Kidney (tissue), 14 donors: ENCODE measurements around the gene LPAR2. TPM values are rescaled to one million over a fixed set of nuclear protein-coding genes. Genes with fewer than 3 reads are reported as not detected.
A peak's percentile ranks its signal among the peaks of the same experiment; 100 is the strongest.

Experiments
- DNase-seq, 5 donors: peaks; one replicate each; pipeline ENCODE4 v3.0.0-alpha.2; 2013 to 2020
- FAIRE-seq: peaks from 2 replicates; lab custom pipeline; 2012; peaks lifted over from hg19 to GRCh38; lab: Jason Lieb, UNC
- H3K27ac ChIP-seq, 2 donors: one replicate each; pipeline ENCODE4 v1.7.0; 2013; ENCODE audit warnings: low read depth in 2 of 2, low read length in 2 of 2, inconsistent platforms in 1 of 2
- H3K27me3 ChIP-seq: one replicate; pipeline ENCODE4 v1.7.1; 2013; ENCODE audit warnings: low read length, inconsistent platforms; ENCODE audit not compliant: control insufficient read depth, insufficient read depth
- H3K36me3 ChIP-seq, 3 donors: one replicate each; pipeline versions ENCODE4 v1.7.0 to v1.7.1; 2013; ENCODE audit warnings: low read length in 3 of 3, control low read depth in 1 of 3, inconsistent platforms in 1 of 3; ENCODE audit not compliant: insufficient read depth in 3 of 3, control insufficient read depth in 2 of 3
- H3K4me1 ChIP-seq, 3 donors: one replicate each; pipeline versions ENCODE4 v1.7.0 to v1.7.1; 2013; ENCODE audit warnings: low read length in 3 of 3, inconsistent platforms in 1 of 3, low read depth in 1 of 3; ENCODE audit not compliant: control insufficient read depth in 2 of 3, insufficient read depth in 2 of 3
- H3K4me3 ChIP-seq, 3 donors: one replicate each; pipeline versions ENCODE4 v1.7.0 to v1.8.1; 2013; ENCODE audit warnings: low read length in 3 of 3, control low read depth in 1 of 3, inconsistent platforms in 1 of 3
- H3K9ac ChIP-seq, 3 donors: one replicate each; pipeline versions ENCODE4 v1.7.0 to v1.7.1; 2013; ENCODE audit warnings: low read length in 3 of 3, control low read depth in 1 of 3, inconsistent platforms in 1 of 3
- H3K9me3 ChIP-seq, 3 donors: one replicate each; pipeline versions ENCODE4 v1.7.0 to v1.7.1; 2013; ENCODE audit warnings: low read length in 3 of 3, control low read depth in 1 of 3, inconsistent platforms in 1 of 3; ENCODE audit not compliant: control insufficient read depth in 2 of 3, insufficient read depth in 1 of 3
- intact Hi-C: fragments of 100-400 bp; cut with DNase I; formaldehyde crosslinking; loops from one replicate; pipeline ENCODE4 v1.11.1; 2022
- polyA plus RNA-seq: library from polyadenylated mRNA; stranded (reverse); fragments of 350-450 nt; fragmentation: Illumina TruSeq; extraction: RNeasy Lipid Tissue Mini Kit (QIAGEN cat#74804); gene quantifications from one replicate; pipeline ENCODE4 v1.2.3, GENCODE V29; 2014; ENCODE audit warnings: low read depth, low replicate concordance; ENCODE audit not compliant: insufficient read depth
- total RNA-seq: library from RNA; stranded (reverse); fragmentation: NEBNext Ultra II Directional; extraction: Animal tissue kit (Norgen Biotek cat#: 25700); gene quantifications from one replicate; pipeline ENCODE4 v1.2.1, GENCODE V29; 2021
- TF ChIP-seq, protein P1 (sequence below): IDR thresholded peaks from 3 replicates; pipeline ENCODE4 v1.5.1; 2012; ENCODE audit warnings: mild to moderate bottlenecking, moderate library complexity, borderline replicate concordance; ENCODE audit not compliant: insufficient read depth; ENCODE audit errors: extremely low read depth
- donor health status: control.
- donor health status: control.
- donor health status: control.
- donor health status: control.
- donor health status: control.
- donor health status: DM: yes; HTN: yes; CAD: no.
- donor health status: Normal renal cell carcinoma (clear cell type).

The LPAR2 gene
- total and polyA plus RNA-seq, 2 donors from 2014 or later = 5.6 to 10.4 TPM

- H3K36me3 ChIP-seq = no peaks in the 10 kb centered on the region
- FAIRE-seq (no peak), DNase-seq (no peak)
- H3K27ac ChIP-seq = no peak overlapping the region
- no peak overlapping the region for H3K4me3 ChIP-seq
- peaks cover 0 to 3% (median 0%) of the 10 kb centered on the region in 3 donors for H3K4me1 ChIP-seq
- intact Hi-C loops = no loop called here
- no peaks in the 10 kb centered on the region for H3K9me3 ChIP-seq
- H3K9ac ChIP-seq = no peak overlapping the region
- H3K27me3 ChIP-seq = no peaks in the 10 kb centered on the region
- TF ChIP-seq, protein P1, sequence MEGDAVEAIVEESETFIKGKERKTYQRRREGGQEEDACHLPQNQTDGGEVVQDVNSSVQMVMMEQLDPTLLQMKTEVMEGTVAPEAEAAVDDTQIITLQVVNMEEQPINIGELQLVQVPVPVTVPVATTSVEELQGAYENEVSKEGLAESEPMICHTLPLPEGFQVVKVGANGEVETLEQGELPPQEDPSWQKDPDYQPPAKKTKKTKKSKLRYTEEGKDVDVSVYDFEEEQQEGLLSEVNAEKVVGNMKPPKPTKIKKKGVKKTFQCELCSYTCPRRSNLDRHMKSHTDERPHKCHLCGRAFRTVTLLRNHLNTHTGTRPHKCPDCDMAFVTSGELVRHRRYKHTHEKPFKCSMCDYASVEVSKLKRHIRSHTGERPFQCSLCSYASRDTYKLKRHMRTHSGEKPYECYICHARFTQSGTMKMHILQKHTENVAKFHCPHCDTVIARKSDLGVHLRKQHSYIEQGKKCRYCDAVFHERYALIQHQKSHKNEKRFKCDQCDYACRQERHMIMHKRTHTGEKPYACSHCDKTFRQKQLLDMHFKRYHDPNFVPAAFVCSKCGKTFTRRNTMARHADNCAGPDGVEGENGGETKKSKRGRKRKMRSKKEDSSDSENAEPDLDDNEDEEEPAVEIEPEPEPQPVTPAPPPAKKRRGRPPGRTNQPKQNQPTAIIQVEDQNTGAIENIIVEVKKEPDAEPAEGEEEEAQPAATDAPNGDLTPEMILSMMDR = no peak
These were observed 3.9 kb downstream of the LPAR2 start for GRCh38 chr19:19624032-19624570.

DNA sequence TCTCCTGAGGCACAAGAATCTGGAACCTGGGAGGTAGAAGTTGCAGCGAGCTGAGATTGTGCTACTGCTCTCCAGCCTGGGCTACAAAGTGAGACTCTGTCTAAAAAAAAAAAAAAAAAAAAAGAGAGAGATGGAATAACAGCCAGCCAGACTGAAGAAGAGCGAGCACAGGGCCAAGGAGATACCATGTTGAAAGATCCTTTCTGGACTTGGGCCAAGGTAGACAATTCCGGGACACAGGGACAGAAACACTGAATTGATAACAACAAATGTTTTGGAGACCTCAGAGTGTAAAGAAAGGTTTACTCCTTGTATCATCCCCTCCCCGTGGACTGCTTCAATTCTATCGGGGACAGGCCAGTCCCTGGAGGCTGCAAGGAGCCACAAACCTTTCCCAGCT is 4.6 kb downstream of the LPAR2 start:
- Histone ChIP-seq H3K27me3 (no peaks in the 10 kb centered on the region), H3K9ac (no peak overlapping the region), H3K27ac (no peak overlapping the region), H3K9me3 (no peaks in the 10 kb centered on the region), H3K4me1 (peaks cover 0 to 3% (median 0%) of the 10 kb centered on the region in 3 donors), H3K36me3 (no peaks in the 10 kb centered on the region), H3K4me3 (no peak overlapping the region)
- DNase-seq = no peak
- FAIRE-seq = no peak
- TF ChIP-seq, protein P1 = no peak
- intact Hi-C loops = no loop called here

GRCh38 chr19:19619849-19620210 is 8.2 kb downstream of the LPAR2 start:
- Histone ChIP-seq H3K4me3 (no peak overlapping the region), H3K27me3 (no peaks in the 10 kb centered on the region), H3K36me3 (no peaks in the 10 kb centered on the region), H3K9me3 (no peaks in the 10 kb centered on the region), H3K4me1 (no peaks in the 10 kb centered on the region), H3K9ac (no peak overlapping the region), H3K27ac (no peak overlapping the region)
- TF ChIP-seq, protein P1 = no peak
- no peak for DNase-seq
- intact Hi-C loops = no loop called here
- FAIRE-seq = no peak

DNA sequence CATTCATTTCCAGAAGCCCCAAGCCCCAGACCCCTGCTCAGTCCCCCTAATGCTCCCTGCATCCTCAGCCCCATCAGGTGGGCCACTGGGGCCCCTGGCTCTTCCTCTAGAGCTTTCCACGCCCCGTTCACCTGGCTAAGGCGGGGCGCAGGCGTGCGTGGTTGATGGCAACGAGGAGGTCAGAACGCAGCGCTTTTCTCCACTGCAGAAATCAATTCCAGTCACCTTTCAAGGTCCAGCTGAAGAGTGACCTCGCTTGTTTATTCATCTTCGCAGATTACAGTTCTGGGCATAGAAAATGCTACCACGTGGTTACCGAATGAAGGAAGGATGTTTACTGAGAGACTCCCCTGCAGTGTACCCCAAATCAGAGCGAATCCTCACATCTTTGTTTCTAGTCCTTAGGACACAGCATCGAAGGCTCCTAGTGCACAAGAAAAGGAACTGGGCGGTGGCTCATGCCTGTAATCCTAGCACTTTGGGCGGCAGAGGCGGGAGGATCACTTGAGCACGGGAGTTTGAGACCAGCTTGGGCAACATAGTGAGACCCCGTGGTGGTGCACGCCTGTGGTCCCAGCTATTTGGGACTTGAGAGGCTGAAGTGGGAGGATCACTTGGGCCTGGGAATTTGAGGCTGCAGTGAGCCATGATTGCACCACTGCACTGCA is 8.7 kb downstream of the LPAR2 start:
- no peaks in the 10 kb centered on the region for H3K4me1 ChIP-seq
- H3K27ac ChIP-seq = no peak overlapping the region
- peak overlapping the region in 1 of 3 donors; percentile 53 for H3K4me3 ChIP-seq
- no peaks in the 10 kb centered on the region for H3K36me3 ChIP-seq
- DNase-seq (no peak), FAIRE-seq (no peak)
- no peaks in the 10 kb centered on the region for H3K27me3 ChIP-seq
- H3K9ac ChIP-seq = no peak overlapping the region
- TF ChIP-seq, protein P1 = no peak
- no peaks in the 10 kb centered on the region for H3K9me3 ChIP-seq
- intact Hi-C loops = no loop called here
